GM12864 (cell line): ENCODE data around the gene ARHGEF40.

Experiments
- DNase-seq: peaks from one replicate; pipeline ENCODE4 v3.0.0-alpha.2; 2011; ENCODE audit warnings: low read depth
- H3K4me3 ChIP-seq: 2 replicates; pipeline ENCODE4 v1.5.1; 2011; ENCODE audit warnings: mild to moderate bottlenecking, low read depth, low read length, control low read depth
- CTCF ChIP-seq: IDR thresholded peaks from 2 replicates; pipeline ENCODE4 v1.5.1; 2011; ENCODE audit warnings: low read depth, mild to moderate bottlenecking, moderate library complexity, low read length, control low read depth, inconsistent platforms; ENCODE audit errors: missing control alignments

The ARHGEF40 gene

DNA sequence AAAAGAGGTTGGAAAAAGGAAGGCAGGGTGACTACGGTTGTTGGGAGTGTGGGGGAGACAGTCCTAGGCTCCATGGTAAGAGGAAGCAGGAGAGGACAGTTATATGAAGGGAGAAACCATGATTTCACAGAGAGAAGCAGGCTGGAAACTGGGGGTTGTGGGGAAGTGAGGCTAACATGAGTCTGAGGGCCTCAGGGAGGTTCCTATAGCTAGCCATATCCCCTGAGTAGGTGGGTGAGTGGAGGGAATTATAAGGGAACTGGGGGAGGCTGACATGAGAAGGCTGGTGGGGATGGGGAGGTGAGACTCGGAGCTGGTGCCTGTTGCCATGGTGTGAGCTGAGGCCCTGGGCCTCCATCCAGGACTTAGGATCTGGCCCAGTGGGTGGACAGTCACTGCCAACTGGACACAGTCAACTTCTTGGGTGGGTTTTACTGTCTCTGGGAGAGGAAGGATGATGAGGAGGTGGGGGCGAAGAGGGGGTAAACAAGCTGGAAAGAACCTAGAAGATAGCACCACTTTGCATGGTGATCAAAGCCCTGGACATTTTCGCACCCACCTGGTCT, 36.9 kb upstream of the ARHGEF40 start:
- H3K4me3 ChIP-seq, result no peak overlapping the region
- TF ChIP-seq CTCF, result no peak
- DNase-seq, result no peak

GRCh38 chr14:21034707-21035106, 35.4 kb upstream of the ARHGEF40 start, which contains the start of gene RNASE13:
RNASE13 (minus strand) TSS chr14:21034807; CDS start chr14:21034288, 519 bp downstream.
- no peak within 1 kb of the TSS for H3K4me3 ChIP-seq
- TF ChIP-seq CTCF, result no peak
- no peak for DNase-seq

GRCh38 chr14:21036751-21037150, 33.4 kb upstream of the ARHGEF40 start:
- no peak for TF ChIP-seq CTCF
- DNase-seq, result no peak
- no peak overlapping the region for H3K4me3 ChIP-seq

GRCh38 chr14:21037156-21037555, 32.9 kb upstream of the ARHGEF40 start:
- TF ChIP-seq CTCF, result no peak
- DNase-seq, result no peak
- H3K4me3 ChIP-seq, result no peak overlapping the region

- TF ChIP-seq CTCF, result no peak
- no peak overlapping the region for H3K4me3 ChIP-seq
- DNase-seq, result no peak
Observed at GRCh38 chr14:21038441-21039422, 31.4 kb upstream of the ARHGEF40 start.

GRCh38 chr14:21039585-21040369, 30.3 kb upstream of the ARHGEF40 start:
- peak; percentile 8 for DNase-seq
- peak; percentile 57 for TF ChIP-seq CTCF
- no peak overlapping the region for H3K4me3 ChIP-seq
